ENCODE data around the gene PARD3.

The PARD3 gene

DNA sequence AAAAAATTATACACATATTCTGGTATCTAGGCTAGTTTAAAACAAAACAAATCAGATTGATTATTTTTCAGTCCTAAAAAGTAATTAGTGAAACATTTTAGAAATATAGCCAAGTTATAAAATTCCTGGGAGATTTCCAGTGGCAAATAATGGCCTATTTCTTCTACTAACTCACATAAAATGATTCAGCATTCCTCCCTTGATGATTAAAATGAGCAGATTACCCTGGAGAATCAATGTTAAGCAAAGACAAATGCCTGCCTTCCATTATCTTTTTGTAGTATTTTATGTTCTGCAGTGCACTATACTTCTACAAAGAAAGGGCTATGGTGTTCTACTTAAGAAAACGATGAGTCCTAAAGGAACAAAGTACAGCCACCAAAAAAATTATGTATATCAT, 53.6 kb downstream of the PARD3 start:
- ChIA-PET POLR2A (no interaction called here), CTCF (no interaction called here)
- no peak for TF ChIP-seq CTBP1 (IDR thresholded peaks at IDR 0.05; ENCODE audit: borderline replicate concordance)
- no peak for TF ChIP-seq NFRKB (IDR thresholded peaks at IDR 0.05)
- TF ChIP-seq FOXM1 (IDR thresholded peaks at IDR 0.05; ENCODE audit: borderline replicate concordance): no peak
- TF ChIP-seq ARNT (IDR thresholded peaks at IDR 0.05): no peak
- TF ChIP-seq ELF4 (IDR thresholded peaks at IDR 0.05): no peak
- no peak for TF ChIP-seq BHLHE40 (IDR thresholded peaks at IDR 0.05; ENCODE audit: borderline replicate concordance)
- no peak for TF ChIP-seq FOXA1 (IDR thresholded peaks at IDR 0.05)
- TF ChIP-seq TARDBP (IDR thresholded peaks at IDR 0.05): no peak
- TF ChIP-seq LEF1 (IDR thresholded peaks at IDR 0.05; ENCODE audit: borderline replicate concordance): no peak
- TF ChIP-seq L3MBTL2 (conservative IDR thresholded peaks at IDR 0.05): no peak
- no peak for TF ChIP-seq ZNF384 (IDR thresholded peaks at IDR 0.05)
- no peak for TF ChIP-seq SUZ12 (IDR thresholded peaks at IDR 0.05)
- TF ChIP-seq, protein P1, sequence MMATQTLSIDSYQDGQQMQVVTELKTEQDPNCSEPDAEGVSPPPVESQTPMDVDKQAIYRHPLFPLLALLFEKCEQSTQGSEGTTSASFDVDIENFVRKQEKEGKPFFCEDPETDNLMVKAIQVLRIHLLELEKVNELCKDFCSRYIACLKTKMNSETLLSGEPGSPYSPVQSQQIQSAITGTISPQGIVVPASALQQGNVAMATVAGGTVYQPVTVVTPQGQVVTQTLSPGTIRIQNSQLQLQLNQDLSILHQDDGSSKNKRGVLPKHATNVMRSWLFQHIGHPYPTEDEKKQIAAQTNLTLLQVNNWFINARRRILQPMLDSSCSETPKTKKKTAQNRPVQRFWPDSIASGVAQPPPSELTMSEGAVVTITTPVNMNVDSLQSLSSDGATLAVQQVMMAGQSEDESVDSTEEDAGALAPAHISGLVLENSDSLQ (IDR thresholded peaks at IDR 0.05): no peak
- TF ChIP-seq SP1 (IDR thresholded peaks at IDR 0.05): no peak
- no peak for DNase-seq (ENCODE audit: extremely low spot score)

DNA sequence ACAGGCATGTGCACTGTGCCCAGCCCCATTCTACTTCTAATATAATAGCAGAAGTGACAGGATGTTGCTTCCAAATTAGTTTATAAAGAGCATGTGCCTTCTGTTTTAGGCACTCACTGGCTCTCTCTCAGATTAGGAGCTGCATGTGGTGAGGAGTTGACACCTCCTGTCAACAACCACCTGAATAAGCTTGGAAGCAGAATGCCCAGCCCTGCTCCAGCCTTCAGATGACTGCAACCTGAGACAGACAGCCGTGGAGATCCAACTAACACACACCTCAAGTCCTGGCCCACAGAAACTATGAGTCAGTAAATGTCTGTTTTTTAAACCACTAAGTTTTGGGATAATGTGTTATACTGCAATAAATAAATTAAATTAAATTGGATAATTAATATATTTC, 54.5 kb downstream of the PARD3 start:
- no peak for DNase-seq (ENCODE audit: extremely low spot score)
- TF ChIP-seq ELF4 (IDR thresholded peaks at IDR 0.05): no peak
- no peak for TF ChIP-seq FOXK2 (IDR thresholded peaks at IDR 0.05)
- TF ChIP-seq, protein P1 (IDR thresholded peaks at IDR 0.05): no peak
- TF ChIP-seq ZNF384 (IDR thresholded peaks at IDR 0.05): no peak
- CTCF ChIA-PET: no interaction called here
- POLR2A ChIA-PET: no interaction called here

- no peak for TF ChIP-seq ZNF384 (IDR thresholded peaks at IDR 0.05)
- no peak for TF ChIP-seq FOXM1 (IDR thresholded peaks at IDR 0.05; ENCODE audit: borderline replicate concordance)
- no peak for TF ChIP-seq FOXK2 (IDR thresholded peaks at IDR 0.05)
- TF ChIP-seq L3MBTL2 (conservative IDR thresholded peaks at IDR 0.05): no peak
- TF ChIP-seq NFRKB (IDR thresholded peaks at IDR 0.05): no peak
- TF ChIP-seq FOXA1 (IDR thresholded peaks at IDR 0.05): no peak
- no peak for TF ChIP-seq BHLHE40 (IDR thresholded peaks at IDR 0.05; ENCODE audit: borderline replicate concordance)
- no peak for TF ChIP-seq TARDBP (IDR thresholded peaks at IDR 0.05)
- no peak for TF ChIP-seq ELF4 (IDR thresholded peaks at IDR 0.05)
- no peak for TF ChIP-seq CTBP1 (IDR thresholded peaks at IDR 0.05; ENCODE audit: borderline replicate concordance)
- TF ChIP-seq SUZ12 (IDR thresholded peaks at IDR 0.05): no peak
- no peak for TF ChIP-seq LEF1 (IDR thresholded peaks at IDR 0.05; ENCODE audit: borderline replicate concordance)
- no peak for TF ChIP-seq HDGF (IDR thresholded peaks at IDR 0.05; ENCODE audit: borderline replicate concordance)
- TF ChIP-seq ARNT (IDR thresholded peaks at IDR 0.05): no peak
- TF ChIP-seq, protein P1 (IDR thresholded peaks at IDR 0.05): no peak
- no peak for TF ChIP-seq SP1 (IDR thresholded peaks at IDR 0.05)
- POLR2A ChIA-PET: no interaction called here
- no peak for DNase-seq (ENCODE audit: extremely low spot score)
- CTCF ChIA-PET: interaction anchor here (1.5 kb wide), 1 partner anchor 27 kb away, joined by 3 read pairs; no protein-coding TSS in a partner anchor
Observed at GRCh38 chr10:34759837-34760215, 55.3 kb downstream of the PARD3 start.

DNA sequence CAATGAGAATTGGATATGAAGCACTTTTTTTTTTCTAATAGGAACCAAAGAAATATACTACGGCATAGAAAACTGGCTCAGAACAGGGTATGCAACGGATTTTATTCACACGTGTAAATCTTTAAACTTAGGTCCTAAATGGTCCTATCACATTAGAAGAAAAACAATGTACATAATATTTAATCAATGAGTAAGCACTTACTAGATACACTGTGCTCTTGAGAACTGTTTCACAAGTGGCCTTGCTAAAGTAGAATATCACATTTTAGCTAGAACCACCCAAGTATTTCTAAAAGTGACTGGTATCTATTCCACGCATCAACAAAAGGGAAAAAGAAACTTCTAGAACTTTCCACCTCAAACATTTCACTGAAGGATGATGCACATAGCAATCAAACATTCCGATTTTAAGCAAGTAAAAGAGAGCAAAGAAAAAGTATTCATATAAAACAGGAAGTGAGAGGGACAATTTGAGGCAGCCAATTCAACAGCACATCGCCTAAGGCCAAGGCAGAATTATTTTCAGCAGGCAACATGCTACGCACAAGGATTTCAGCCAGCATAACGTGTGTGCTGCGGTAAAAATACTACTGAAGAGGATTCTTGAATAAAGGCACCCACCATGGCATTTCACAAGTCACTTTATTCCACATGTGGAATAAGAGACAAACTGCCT, 55.8 kb downstream of the PARD3 start:
- ChIA-PET CTCF (interaction anchor here (1.5 kb wide), 1 partner anchor 26 kb away, joined by 3 read pairs; no protein-coding TSS in a partner anchor), POLR2A (no interaction called here)
- TF ChIP-seq ARNT (IDR thresholded peaks at IDR 0.05) (no peak), CTBP1 (IDR thresholded peaks at IDR 0.05; ENCODE audit: borderline replicate concordance) (no peak), L3MBTL2 (conservative IDR thresholded peaks at IDR 0.05) (no peak)
- DNase-seq (ENCODE audit: extremely low spot score): no peak

- no peak for TF ChIP-seq L3MBTL2 (conservative IDR thresholded peaks at IDR 0.05)
- no peak for TF ChIP-seq ELF4 (IDR thresholded peaks at IDR 0.05)
- TF ChIP-seq LEF1 (IDR thresholded peaks at IDR 0.05; ENCODE audit: borderline replicate concordance): no peak
- no peak for TF ChIP-seq ARNT (IDR thresholded peaks at IDR 0.05)
- no peak for TF ChIP-seq TARDBP (IDR thresholded peaks at IDR 0.05)
- no peak for TF ChIP-seq SP1 (IDR thresholded peaks at IDR 0.05)
- no peak for TF ChIP-seq FOXA1 (IDR thresholded peaks at IDR 0.05)
- TF ChIP-seq, protein P1 (IDR thresholded peaks at IDR 0.05): no peak
- TF ChIP-seq HDGF (IDR thresholded peaks at IDR 0.05; ENCODE audit: borderline replicate concordance): no peak
- TF ChIP-seq NFRKB (IDR thresholded peaks at IDR 0.05): no peak
- TF ChIP-seq FOXM1 (IDR thresholded peaks at IDR 0.05; ENCODE audit: borderline replicate concordance): no peak
- no peak for TF ChIP-seq ZNF384 (IDR thresholded peaks at IDR 0.05)
- TF ChIP-seq FOXK2 (IDR thresholded peaks at IDR 0.05): no peak
- no peak for TF ChIP-seq SUZ12 (IDR thresholded peaks at IDR 0.05)
- TF ChIP-seq BHLHE40 (IDR thresholded peaks at IDR 0.05; ENCODE audit: borderline replicate concordance): no peak
- no peak for TF ChIP-seq CTBP1 (IDR thresholded peaks at IDR 0.05; ENCODE audit: borderline replicate concordance)
- DNase-seq (ENCODE audit: extremely low spot score): no peak
- POLR2A ChIA-PET: no interaction called here
- CTCF ChIA-PET: interaction anchor here (0.7 to 1.5 kb wide), 2 partner anchors 25 to 26 kb away, joined by 3 read pairs; no protein-coding TSS in a partner anchor
Observed at GRCh38 chr10:34758447-34758996, 56.6 kb downstream of the PARD3 start.
